Pons (tissue), 1 donor: ENCODE data around the gene UBE2J2.

ENCODE experiments used
- DNase-seq: peaks from one replicate; pipeline ENCODE4 v3.0.0-alpha.2; 2016; ENCODE audit warnings: low spot score

The UBE2J2 gene

DNA sequence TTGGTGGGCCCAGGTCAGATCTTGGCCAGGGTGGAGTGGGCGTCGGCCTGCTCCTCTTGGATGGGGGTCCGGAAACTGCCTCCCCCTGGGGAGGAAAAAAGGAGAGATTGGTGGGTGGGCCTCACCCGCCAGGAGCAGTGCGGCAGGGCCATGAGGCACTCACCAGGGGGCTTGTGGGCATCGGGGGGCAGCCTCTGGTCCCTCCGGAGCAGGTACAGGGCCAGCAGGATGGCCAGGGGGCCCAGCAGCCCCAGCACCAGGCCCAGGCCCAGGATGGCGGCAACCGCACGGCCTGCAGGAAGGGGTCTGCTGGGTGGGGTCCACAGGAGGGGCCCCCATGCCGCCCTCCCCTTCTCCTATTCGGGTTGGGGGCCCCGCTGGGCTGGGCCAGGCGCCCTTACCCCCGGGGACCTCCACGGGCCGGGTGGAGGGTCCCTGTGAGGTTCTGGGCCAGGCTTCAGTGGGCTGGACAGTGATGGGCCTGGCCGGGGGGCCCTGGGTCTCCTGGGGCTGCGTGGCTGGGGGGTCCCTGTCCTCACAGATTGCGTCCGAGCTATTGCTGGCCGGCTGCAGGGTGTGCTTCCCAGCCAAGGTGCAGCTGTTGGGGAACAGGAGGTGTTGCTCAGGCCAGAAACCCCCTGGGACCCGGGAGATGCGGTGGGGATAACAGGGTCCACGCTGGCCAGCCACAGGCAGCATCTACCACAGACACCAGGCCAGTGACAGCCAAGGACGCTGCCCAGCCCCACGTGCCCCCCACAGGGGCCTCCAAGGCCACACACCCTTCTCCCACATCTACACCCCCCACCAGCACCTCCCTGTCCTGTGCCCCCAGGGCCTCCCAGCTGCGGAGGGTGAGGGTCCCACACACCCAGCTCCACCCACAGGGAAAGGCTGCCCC lies 61.9 kb downstream of the UBE2J2 start:
- no peak for DNase-seq

DNA sequence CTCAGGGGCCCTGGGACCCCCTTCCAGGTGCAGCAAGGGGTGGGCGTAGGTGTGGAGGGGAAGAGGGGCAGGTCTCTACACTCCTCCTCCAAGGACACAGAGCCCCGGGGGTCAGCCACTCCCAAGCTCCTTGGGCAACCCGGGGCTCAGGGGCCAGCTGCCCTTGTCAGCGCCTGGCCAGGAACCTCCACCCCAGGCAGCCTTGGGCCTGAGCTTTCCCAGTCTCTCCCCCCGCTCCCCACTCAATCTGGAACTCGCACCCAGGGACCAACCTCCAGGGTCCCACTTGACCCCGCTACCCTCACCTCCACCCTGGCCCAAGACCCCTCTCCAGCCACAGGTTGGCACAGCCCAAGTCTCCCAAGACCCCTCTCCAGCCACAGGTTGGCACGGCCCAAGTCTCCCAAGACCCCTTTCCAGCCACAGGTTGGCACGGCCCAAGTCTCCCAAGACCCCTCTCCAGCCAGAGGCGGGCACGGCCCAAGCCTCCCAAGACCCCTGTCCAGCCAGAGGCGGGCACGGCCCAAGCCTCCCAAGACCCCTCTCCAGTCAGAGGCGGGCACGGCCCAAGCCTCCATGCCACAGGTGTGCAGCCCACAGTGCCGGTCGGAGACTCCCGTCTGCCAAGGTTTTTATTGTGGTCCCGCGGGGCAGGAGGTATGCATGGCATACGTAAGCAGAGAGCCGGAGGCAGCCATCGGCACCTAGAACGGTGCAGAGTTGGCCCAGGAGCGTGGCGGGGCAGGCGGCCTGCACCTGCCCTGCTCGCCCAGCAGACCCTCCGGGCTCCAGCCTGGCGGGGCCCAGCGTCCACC lies 62.7 kb downstream of the UBE2J2 start:
- DNase-seq: no peak

DNA sequence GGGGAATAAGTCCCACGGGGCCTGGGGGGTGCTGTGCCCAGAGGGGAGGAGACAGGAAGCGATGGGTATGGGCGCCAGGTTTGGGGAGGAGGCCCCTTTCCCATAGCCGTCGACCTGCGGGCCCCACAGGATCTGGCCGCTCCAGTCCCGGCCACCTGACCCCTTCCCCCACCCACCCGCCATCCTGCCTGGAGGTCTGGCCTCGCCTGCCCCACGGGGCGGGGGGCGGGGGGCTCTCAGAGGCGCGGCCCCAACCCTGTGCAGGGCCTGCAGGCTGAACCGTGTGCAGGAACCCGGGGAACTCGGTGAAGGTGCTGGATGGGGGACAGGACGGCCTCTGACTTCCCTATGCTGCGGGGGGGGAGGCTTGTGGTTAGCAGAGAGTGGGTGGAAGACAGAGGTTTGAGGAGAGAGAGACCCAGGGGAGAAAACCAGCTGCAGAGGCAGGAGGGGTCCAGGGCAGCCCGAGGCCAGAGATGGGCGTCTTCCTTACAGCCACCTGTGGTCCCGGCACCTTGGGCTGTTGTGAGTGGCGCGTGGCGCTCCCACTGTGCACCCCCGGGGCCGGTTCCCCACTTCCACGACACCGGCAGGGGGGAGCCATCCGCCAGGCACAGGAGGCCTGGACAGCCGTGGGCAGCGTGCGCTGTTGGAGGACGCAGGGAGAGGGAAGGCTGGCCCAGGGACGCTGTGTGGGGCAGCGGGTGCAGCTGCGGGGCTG lies 64.8 kb downstream of the UBE2J2 start:
- no peak for DNase-seq

DNA sequence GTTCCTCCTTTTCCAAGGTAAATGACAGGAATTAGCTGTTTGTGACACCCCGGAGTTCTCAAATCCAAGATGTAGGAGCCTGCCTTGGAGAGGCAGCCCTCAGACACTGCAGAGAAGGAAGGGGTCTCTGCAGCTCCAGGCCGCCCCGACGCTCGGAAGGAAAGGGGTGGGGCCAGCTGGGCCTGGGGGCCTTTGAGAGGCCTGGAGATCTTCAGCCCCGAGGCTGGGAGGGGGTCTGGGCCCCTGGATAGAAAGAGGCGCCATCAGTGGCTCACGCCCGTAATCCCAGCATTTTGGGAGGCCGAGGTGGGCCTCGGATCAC lies 66.1 kb downstream of the UBE2J2 start:
- DNase-seq: no peak

DNA sequence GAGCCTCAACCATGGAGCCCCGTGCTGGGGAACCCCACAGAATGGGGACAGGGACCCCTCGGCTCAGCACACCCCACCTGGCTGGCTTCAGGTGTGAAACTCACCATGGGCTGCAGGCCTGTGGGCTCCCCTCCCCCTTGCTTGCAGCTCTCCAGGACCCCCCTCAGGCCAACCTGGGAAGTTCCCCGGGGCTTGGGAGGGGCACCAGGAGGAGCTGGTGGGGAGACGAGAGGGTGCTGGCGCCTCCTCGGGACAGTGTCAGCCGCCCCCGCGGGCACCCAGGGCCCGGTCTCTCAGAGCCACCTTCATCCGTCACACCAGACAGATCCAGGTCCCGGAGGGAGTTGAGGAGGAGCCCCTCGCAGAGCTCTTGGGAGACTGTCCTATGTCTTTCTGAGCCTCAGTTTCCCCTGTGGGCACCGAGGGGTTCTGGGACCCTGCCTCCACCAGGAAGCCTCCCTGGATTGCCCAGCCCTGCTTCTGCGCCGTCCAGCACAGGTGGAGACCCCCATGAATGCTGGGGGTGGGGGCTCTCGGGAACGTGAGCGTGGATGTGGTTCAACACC lies 66.6 kb downstream of the UBE2J2 start:
- DNase-seq: no peak

DNA sequence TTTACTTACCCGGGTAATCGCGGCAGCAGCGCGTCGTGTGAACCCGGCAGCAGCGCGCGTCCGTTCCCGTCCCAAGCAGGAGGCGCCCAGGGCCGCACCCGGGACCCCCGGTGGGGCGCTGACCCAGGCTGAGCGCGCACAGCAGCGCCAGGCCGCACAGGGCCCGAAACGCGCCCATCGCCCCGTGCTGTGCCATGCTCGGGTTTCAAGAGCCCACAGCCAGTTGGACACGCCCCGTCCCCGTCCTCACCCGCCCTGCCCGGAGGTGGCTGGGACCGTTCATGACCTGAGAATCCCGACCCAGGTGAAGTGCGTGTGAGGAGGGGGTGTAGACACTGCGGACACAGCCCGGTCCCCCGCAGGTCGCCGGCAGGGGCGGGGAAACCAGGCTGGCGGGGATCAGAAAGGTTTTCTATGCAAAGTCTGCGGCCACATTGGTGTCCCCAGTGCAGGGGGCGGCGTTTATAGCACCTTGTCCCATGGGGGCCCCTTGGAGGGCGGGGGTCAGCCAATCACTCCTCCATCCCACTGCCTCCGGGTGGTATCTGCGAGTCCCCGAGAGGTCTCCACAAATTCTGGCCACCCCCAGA lies 67.2 kb downstream of the UBE2J2 start, which contains the start of gene TNFRSF18:
Gene TNFRSF18, minus strand, starts transcription at position 217 of the 590 bp plus-strand sequence. Its CDS starts 21 bp downstream, at position 196.
- DNase-seq: no peak

DNA sequence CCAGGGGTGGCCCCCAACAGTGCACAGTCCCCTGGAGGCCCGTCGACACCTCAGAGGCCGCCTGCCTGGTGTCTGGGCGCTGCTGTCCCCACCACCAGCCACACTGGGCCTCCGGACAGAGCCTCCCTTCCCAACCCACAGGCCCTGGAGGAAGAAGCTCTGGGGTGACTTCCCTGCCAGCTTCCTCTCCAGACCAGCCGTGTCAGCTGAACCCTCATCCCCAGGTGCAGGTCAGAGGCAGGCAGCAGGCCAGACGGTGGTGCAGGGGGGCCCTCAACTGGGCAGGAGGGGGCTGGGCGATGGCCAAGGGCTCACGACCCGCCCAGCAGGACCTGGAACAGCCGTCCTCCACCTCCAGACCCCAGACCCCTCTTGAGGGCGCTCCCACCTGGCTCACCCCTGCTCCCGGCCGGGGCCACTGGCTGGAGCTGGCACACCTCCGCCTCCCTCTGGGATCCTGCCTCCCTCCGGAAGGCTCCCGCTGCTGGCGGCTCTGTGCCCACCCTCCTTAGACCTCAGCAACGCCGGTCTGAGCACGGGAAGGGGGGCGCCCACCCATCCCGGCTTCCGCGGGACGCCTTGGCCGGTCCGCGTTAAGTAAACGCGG lies 67.8 kb downstream of the UBE2J2 start:
- DNase-seq: no peak

DNA sequence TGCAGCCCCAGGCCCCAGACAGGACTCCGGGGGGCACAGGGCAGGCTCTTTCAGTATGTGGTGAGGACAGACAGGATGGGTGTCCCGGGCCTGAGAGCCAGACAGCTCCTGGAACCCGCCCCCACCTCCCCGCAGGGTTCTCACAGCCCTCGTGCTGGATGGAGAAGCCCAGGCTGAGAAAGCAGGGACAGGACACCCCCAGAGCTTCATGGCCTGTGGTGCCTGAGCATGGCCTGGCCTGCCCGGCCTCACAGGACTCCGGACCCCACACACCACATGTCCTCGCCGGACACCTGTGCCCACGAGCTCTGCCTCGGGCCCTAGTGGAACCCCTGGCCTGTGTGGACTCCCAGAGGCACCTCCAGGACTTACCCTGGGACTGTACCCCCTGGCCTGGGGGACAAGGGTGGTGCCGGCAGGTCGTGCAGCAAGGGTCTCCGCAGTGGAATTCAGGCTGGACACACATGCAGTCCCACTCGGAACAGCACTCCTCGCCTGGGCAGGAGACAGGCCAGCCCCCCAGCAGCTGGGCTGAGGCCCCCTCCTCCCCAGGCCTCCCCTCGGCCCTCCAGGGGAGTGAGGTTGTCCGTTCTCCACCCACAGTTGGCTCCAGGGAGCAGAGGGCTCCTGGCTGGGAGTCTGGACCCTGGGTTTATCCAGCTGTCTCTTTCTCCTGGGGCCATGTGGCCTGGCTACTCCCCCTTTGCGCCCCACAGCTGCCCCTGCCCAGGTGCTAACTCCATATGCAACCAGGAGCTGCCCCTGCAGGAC lies 68.5 kb downstream of the UBE2J2 start:
- no peak for DNase-seq

DNA sequence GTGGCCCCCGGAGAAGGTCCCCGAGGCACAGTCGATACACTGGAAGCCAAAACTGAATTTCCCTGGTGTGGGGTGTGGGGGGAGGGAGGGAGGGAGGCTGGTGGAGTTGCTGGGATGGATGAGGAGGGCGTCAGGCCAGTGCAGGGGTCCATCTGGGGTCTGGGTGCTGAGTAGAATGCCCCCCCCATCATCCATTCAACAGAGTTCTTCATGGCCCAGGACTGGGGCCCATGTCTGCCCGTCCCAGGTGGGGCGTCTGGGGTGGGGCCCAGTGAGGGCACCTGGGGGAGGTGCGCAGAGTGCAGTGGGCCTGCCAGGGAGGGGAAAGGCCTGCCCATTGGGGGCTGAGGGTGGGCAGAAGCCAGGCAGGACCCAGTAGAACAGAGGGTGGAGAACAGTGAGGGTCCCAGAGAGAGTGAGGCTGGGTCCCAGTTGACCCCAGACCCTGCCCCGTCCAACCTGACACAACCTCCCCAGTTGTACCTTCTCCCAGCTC lies 69.2 kb downstream of the UBE2J2 start:
- DNase-seq: no peak
